Epidermal melanocyte (primary cell): ENCODE data around the gene ASS1.

Source experiments
- DNase-seq: peaks from one replicate; pipeline ENCODE4 v3.0.0; 2011; ENCODE audit warnings: low spot score; ENCODE audit not compliant: insufficient read length

ASS1 gene

DNA sequence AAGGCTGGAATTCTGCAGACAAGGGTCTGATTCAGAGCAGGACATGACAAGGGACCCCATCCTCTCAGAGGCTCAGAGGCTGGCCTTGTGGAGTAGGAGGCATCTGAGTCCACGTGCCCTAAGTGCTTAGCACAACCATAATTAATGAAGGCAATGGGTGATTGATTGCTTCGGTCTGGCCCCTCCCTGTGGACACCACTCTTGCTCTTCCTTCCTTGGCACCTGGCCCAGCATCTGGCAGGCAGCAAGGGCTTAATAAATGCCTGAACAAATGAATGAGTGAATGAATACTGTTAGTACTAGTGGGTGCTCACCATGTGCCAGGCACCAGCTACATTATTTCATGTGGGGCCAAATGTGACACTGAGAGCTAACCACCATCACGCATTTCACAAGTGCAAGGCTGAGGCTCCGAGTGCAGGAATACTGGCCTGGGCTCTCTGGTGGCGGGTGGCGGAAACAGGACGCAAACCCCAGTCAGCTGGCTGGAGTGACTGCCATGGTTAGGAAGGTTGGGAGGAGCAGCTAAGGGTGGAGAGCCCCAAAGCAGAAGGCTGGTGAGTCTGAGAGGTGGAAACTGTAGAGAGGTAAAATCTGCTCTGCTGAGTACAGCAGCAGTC lies 53.6 kb downstream of the ASS1 start:
- DNase-seq = no peak

DNA sequence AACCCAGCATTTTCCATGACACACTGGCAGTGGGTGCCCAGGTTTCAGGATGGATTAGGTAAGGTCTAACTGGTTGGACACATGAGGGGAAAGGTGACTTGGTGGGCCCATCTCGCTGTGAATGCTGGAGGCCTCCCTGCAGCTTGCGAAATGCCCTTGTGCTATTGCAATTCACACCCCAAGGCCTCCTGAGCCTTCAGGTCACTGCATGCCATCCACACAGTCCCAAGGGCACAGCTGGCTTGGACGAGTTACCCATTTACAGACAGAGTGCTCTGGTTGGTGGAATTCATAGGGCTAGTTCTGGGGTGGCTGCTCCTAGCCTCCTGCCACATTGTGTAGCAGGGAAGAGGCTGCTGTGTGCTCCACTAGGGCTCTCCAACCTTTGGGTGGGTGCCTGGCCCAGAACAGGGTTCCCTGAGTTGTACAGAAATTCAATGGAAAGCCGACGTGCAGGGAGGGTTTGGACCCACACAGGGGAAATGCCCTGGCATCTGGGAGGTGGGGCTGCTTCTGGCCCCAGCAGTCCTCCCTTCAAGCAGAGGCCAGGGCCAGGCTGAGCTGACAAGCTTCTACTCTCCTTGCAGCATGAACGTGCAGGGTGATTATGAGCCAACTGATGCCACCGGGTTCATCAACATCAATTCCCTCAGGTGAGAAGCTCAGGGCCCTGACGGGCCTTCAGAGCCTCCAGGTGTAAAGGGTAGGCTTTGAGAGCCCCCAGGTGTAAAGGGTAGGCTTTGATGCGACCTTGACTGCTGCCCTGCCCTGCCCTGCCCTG lies 54.3 kb downstream of the ASS1 start:
- DNase-seq = no peak

DNA sequence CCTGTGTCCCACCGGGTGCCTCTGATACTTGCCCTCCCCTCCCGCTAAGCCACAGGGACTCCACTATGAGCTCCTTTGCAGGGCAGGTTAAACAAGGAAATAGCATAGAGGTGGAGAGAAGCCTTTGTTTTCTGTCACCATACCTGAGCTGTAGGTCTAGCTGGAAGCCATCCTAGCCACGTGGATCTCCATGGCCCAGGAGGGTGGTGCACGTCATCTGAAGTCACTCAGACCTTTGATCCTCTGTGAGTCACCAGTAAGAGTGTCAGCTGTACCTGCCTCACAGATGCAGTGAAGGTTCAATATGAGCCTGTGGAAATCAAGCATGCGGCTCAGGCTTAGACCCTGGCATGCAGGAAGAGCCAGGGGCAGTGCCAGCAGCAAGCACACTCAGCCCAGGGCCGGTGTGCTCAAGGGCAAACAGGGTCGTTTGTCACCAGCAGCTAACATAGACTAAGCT lies 55.1 kb downstream of the ASS1 start:
- no peak for DNase-seq

- no peak for DNase-seq
Measured at GRCh38 chr9:130500340-130501180, 55.8 kb downstream of the ASS1 start.

DNA sequence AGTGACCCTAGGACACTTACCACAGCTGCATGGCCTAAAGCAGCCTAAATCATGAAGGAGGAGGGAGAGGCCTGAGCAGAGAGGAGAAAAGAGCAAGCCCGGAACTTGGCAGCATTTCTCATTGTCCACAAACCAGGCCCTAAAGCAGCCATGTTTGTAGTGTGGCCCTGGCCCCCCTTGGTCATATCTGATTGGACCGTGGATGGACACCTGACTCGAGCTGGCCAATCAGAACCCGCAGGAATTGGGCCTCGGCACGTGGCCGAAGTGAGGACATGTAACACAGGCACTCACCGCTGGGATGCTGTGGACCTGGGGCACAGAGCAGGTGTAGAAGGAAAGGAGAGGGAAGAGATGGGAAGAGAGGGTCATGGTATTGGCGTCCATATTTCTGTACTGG lies 56.9 kb downstream of the ASS1 start:
- DNase-seq = no peak

- DNase-seq = no peak
Measured at GRCh38 chr9:130508218-130508617, 63.5 kb downstream of the ASS1 start.

GRCh38 chr9:130512199-130512598 lies 67.4 kb downstream of the ASS1 start:
- no peak for DNase-seq

- no peak for DNase-seq
Measured at GRCh38 chr9:130513078-130513477, 68.3 kb downstream of the ASS1 start.

DNA sequence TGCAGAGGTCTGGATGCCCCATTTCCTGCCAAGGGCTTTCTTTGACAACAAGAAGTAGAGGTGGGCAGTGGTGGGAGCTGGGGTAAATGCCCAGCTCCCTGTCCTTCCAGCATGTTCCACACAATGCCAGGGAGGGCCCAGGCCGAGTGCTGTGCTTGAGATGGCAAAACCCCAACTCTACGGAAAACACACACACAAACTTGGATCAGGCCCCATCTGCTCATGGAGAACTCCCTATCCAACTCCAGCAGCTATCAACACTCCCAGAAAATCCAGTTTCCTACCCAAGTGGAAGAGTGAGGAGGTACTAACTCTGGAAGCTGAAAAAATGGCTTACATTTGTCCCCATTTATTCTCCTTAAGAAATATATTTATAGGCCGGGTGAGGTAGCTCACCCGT lies 73.5 kb downstream of the ASS1 start:
- DNase-seq = no peak

DNA sequence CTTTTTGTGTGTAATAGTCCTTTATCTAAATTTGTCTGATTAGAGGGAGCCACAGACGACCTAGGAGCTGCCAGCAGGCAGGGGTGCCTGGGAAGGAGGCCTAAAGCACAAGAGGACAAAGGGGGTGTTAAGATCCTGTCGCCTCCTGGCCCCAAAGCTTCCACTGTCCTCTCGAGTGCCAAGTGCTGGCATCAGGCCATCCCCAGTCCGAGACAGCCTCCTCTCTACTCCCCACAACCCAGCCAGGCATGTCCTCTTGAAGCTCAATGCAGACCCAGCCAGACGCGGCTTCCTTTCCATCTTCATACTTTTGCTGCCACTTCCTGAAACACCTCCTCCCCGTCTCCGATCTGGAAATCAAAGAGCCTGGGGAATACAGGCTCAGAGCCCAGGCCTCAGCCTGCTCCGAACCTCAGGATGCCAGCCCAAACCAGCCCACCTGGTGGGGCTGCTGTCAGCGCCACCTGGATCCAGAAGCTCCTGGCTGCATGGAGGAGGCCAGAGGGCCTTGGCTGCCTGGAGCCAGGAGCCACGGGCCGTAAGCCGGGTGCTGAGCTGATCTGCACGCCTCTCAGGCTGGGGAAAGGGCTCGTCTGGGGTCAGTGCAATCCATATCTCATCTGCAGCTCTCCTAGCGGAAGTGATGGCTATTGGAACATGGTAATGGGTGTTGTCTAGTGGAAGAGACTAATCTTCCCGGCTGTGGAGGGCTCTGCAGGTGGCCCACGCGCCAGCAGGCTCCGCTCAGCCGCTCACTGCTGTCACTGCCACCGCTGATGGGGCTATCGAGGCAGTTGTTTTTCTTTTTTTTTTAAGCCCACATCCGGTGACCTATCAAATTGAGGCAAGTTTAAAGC lies 74.4 kb downstream of the ASS1 start:
- no peak for DNase-seq

DNA sequence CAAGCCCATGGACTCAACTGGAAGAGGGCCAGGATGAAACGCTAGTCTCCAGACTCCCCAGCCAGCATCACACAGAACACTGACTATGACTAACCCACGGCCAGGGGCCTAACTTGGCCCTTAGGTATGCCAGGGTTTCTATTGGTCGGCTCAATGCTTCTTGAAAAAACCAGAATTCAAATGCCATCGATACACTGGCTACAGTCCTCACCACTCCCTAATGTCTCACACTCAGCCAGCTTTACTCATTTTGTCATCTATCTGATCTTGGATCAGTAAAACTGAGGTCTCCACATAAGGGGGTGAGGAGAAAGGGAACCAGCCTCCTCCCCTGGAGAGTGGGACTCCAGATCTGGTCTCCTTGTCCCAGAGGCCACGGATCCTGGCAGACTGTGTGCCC lies 75.2 kb downstream of the ASS1 start:
- no peak for DNase-seq

DNA sequence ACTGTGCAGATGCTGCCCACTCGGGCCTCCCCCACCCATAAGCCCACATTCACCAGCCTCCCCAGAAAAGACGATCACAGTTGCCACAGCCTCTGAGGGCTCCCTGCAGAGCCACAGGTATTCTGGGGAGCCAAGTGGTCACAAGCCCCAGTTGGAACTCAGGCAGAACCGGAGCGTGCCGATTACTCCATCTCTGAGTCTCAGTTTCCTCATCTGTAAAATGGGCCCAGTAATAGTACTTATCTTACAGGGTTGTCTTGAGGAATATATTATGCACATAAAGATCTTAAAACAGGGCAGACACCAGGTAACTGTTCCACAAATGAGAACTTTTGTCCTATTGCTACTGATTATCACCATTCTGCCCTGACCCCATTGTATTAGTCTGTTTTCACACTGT lies 77.0 kb downstream of the ASS1 start:
- DNase-seq = no peak

GRCh38 chr9:130522233-130522808 lies 77.6 kb downstream of the ASS1 start:
- no peak for DNase-seq

GRCh38 chr9:130523921-130524320 lies 79.2 kb downstream of the ASS1 start:
- DNase-seq = no peak

DNA sequence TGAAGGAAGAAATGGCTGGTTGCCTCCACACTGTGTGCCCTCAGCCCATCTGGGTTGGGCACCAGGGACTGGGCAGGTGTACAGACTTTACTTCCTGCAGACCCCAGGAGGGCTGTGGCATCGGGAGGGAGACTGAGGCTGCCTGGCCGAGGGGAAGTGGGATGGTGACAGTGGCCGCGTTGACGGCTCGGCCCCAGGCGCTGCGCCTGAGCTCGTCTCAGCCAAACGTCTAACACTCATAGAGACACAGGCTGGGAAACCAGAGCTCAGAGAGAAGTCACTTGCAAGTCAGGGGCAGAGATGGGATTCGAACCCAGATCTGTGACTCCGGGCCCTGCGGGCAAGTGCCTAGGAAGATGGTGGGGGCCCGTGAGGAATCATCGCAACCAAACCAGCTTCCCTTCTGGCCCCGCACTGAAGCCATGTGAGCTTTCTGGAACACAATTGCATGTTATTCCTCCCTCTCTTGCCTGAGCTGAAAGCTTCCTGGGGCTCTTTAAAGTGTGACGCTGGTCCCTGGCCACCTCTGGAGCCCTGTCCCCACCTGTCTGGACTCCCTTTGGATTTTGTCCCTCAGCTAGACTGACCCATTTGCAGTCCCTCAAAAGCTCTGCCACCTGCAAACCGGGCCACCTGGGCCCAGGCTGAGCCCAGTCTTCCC lies 81.6 kb downstream of the ASS1 start:
- DNase-seq = no peak

DNA sequence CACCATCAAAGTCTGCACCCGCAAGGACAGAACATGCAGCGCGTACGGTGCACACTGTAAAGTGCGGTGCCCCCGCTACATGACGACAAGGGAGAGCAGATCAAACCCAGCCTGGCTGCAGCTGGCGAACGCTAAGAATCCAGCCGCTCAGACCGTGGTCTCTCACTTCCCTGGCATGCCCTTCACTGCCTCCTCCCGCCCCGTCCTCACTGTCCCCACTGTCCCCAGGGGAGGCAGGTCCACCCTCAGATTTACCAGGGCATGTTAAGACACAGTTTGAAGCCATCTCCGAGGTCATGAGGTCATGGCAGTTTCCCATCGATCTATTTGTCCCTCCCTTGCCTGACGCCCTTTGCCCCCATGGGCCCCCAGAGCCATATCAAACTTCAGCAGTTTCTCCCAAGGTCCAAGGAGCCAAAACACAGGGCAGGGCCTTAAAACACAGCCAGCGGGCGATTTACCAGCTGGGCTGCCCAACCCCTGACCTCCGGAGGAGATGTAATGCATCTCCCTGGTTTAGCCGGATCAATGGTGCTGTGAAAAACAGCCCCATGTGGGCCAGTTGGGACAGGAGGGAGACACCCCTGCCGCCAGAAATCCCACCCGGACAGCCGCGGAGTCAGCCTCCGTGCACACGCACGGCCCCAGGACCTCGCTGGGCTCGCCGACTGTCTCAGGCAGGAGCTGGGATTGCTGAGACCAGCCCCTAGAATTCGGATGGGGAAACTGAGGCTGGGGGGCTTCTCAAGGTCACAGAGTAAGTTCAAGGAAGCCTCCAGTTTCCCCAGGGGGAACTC lies 82.3 kb downstream of the ASS1 start:
- DNase-seq = no peak

DNA sequence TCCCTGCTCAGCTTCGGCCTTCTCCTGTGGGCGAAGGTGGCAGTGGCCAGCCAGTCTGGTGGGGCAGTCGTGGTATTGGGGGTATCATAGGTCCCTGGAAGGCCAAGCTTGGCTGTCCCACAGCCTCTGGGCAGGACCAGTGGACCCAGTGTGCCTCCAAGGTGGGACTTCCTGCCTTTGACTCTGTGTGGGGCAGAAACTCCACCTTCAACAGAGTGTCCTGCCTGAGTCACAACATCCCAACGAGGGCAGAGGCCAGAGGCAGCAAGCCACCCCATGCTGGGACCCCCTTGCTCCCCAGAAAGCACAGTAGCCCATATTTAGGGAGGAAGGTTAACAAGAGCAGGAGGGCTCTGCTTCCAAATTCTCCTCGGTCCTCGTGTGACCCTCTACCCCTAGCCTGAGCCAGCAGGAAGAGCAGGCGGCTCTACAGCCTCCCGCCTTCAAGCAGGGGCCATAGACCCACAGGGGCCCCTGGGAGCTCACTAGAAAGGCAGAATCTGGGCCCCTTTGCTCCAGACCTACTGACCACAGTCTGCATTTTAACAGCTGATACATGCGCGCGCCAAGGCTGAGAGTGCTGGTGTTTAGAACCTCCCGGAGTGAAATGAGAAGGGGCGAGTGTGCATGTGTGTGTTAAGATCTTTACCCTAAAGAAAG lies 83.0 kb downstream of the ASS1 start:
- DNase-seq = no peak

DNA sequence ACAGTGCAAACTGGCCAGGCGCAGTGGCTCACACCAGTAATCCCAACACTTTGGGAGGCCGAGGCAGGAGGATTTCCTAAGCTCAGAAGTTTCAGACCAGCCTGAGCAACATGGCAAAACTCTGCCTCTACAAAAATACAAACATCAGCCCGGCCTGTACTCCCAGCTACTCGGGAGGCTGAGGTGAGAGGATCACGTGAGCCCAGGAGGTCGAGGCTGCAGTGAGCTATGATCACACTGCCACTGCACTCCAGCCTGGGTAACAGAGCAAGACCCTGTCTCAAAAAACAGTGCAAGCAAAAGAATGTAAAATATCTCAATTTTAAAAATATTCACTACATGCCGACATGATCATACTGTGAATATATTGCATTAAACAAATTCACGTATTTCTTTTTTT lies 83.9 kb downstream of the ASS1 start:
- DNase-seq = no peak

DNA sequence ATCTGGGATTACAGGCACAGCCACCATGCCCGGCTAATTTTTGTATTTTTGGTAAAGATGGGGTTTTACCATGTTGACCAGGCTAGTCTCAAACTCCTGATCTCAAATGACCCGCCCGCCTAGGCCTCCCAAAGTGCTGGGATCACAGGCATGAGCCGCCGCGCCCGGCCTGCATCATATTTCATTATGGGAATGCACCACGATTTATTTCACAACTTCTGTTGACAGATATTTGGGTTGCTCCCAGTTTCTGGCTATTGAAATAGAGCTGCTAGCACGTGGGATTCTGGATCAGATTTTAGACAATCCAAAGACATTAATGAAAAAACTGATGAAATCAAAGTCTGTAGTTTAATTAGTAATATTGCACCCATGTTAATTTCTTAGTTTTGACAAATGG lies 86.2 kb downstream of the ASS1 start:
- DNase-seq = no peak
